Left lobe of liver (tissue), 2 donors: ENCODE results near the gene ALOX12. TPM values are rescaled to one million over a fixed set of nuclear protein-coding genes. Genes with fewer than 3 reads are reported as not detected.
"Not testable (repeated sequence)": the region's sequence is repeated elsewhere in the genome, so short reads cannot be mapped to it uniquely, and the experiment has no call there.

ENCODE experiments used
- ATAC-seq: fragments of 200-7000 bp; cut with Tn5 transposase; one replicate; pipeline ENCODE4 v1.9.1; 2020; ENCODE audit warnings: mild to moderate bottlenecking, moderate library complexity
- DNase-seq: peaks from one replicate; pipeline ENCODE4 v3.0.0-alpha.2; 2020; ENCODE audit warnings: low spot score
- total RNA-seq: library from RNA; stranded (reverse); gene quantifications from one replicate; pipeline ENCODE4 v1.2.1, GENCODE V29; 2021
- donor health status: DM: no; HTN: no; CAD: no; lungs with moderate emphysema.
- donor health status: DM: no; HTN: yes; CAD: no.

The ALOX12 gene, protein sequence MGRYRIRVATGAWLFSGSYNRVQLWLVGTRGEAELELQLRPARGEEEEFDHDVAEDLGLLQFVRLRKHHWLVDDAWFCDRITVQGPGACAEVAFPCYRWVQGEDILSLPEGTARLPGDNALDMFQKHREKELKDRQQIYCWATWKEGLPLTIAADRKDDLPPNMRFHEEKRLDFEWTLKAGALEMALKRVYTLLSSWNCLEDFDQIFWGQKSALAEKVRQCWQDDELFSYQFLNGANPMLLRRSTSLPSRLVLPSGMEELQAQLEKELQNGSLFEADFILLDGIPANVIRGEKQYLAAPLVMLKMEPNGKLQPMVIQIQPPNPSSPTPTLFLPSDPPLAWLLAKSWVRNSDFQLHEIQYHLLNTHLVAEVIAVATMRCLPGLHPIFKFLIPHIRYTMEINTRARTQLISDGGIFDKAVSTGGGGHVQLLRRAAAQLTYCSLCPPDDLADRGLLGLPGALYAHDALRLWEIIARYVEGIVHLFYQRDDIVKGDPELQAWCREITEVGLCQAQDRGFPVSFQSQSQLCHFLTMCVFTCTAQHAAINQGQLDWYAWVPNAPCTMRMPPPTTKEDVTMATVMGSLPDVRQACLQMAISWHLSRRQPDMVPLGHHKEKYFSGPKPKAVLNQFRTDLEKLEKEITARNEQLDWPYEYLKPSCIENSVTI
- not detected for total RNA-seq

GRCh38 chr17:6995500-6996255 lies at the start of gene ALOX12:
TSS of gene ALOX12 (plus strand) at chr17:6996049. CDS start at chr17:6996118, 69 bp downstream.
- no peak for DNase-seq
- peak; percentile 74 for ATAC-seq

GRCh38 chr17:6947745-6948144 lies 48.1 kb upstream of the ALOX12 start:
- ATAC-seq = no peak
- DNase-seq = no peak

- DNase-seq = no peak
- ATAC-seq = peak; percentile 19
Observed at GRCh38 chr17:6948562-6948961, 47.3 kb upstream of the ALOX12 start.

- ATAC-seq = no peak
- DNase-seq = no peak
Observed at GRCh38 chr17:6948976-6949375, 46.9 kb upstream of the ALOX12 start.

DNA sequence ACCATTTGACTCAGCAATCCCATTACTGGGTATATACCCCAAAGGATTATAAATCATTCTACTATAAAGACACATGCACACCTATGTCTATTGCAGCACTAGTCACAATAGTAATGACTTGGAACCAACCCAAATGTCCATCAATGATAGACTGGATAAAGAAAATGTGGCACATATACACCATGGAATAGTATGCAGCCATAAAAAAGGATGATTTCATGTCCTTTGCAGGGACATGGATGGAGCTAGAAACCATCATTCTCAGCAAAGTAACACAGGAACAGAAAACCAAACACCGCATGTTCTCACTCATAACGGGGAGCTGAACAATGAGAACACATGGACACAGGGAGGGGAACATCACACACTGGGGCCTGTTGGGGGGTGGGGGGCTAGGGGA lies 44.9 kb upstream of the ALOX12 start:
- DNase-seq, ATAC-seq: not testable (repeated sequence)

GRCh38 chr17:6953689-6954088 lies 42.2 kb upstream of the ALOX12 start:
- ATAC-seq = no peak
- DNase-seq = no peak

GRCh38 chr17:6959700-6960099 lies 36.1 kb upstream of the ALOX12 start:
- no peak for ATAC-seq
- DNase-seq = no peak

DNA sequence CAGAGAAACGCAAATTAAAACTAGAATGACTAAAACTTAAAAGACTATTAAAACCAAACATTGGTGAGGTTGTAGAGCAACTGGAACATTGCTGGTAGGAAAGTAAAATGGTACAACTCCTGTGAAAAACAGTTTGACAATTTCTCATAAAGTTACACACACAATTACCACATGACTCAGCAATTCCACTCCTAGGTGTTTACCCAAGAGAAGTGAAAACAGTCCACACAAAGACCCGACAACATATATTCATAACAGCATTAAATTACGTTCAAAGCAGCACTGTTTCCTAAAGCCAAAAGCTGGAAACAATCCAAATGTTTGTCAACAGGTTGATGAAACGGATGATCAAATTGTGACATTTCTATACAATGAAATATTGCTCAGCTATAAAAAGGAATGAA lies 26.5 kb upstream of the ALOX12 start:
- no peak for ATAC-seq

GRCh38 chr17:6970992-6971391 lies 24.9 kb upstream of the ALOX12 start:
- DNase-seq (no peak), ATAC-seq (no peak)

More for the DNA sequence above, 26.5 kb upstream of the ALOX12 start:
- DNase-seq = no peak

GRCh38 chr17:6979440-6979839 lies 16.4 kb upstream of the ALOX12 start:
- DNase-seq, ATAC-seq: not testable (repeated sequence)

DNA sequence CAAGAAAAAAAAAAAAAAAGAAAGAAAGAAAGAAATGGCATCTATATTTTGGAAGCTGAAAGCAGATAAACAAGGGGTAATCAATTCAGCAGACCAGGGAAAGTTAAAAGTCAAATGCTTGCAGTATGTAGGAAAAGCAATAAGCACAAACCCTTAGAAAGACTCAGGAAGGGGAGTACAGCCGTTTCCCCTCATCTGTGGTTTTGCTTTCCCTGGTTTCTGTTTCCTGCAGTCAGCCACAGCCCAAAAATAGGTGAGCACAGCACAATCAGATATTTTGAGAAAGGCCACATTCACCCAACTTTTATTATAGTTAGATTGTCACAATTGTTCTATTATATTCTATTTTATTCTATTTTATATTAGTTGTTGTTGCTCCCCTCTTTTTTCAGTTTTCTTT lies 14.4 kb upstream of the ALOX12 start:
- DNase-seq (no peak), ATAC-seq (no peak)

- ATAC-seq (no peak), DNase-seq (no peak)
Observed at GRCh38 chr17:6985266-6985665, 10.6 kb upstream of the ALOX12 start.

DNA sequence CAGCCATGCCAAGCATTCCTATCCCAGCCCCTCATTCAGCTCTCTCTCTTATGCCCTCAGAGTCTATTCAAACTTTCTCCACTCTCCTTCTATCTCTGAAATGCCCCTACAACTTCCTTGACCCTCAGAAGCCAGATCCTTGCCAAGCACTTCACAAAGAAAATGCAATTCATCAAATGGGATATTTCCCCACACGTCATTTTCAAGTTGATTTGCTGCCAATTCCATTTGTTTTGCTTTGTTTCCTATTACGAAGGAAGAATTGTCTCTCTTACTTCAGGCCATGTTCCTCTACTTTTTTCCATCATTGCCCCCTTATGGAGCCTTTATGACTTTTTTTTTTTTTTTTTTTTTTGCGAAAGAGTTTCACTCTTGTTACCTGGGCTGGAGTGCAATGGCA lies 9.2 kb upstream of the ALOX12 start:
- ATAC-seq = no peak

GRCh38 chr17:6989779-6990178 lies 6.1 kb upstream of the ALOX12 start:
- ATAC-seq = no peak
- DNase-seq = no peak

More for the DNA sequence above, 9.2 kb upstream of the ALOX12 start:
- DNase-seq = no peak

GRCh38 chr17:6993613-6994056 lies 2.2 kb upstream of the ALOX12 start:
- DNase-seq, ATAC-seq: not testable (repeated sequence)

GRCh38 chr17:6994118-6994598 lies 1.7 kb upstream of the ALOX12 start:
- DNase-seq = no peak
- ATAC-seq = no peak

GRCh38 chr17:6994666-6995256 lies 1.1 kb upstream of the ALOX12 start:
- DNase-seq (no peak), ATAC-seq (no peak)

DNA sequence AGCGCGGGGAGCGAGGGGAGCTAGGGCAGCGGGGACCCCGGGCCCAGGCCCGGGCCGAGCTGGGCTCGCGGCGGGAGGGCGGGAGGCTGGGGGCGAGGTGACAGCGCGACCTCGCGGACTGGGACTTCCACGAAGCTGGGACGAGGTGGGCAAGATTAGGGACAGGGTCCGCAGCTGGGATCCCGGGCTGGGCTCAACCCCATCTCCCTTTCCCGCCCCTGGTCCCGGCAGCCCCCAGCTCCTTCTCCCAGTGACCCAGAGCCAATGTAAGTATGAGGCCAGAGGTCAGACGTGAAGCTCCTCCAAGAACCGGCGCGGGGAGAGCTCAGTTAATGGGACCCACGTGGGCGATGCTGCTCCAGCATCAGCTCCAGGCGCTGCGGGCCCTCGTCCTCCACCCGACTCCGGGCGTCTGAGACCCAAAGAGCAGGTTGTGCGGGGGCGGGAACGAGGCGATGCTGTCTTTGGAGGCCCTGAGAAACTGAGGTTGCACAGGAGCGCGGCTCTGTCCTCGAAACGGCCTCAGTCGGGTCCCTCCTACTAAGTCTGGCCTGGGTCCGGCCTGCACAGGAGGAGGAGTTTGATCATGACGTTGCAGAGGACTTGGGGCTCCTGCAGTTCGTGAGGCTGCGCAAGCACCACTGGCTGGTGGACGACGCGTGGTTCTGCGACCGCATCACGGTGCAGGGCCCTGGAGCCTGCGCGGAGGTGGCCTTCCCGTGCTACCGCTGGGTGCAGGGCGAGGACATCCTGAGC lies 585 bp downstream of the ALOX12 start:
- peak; percentile 17 for ATAC-seq
- no peak for DNase-seq

GRCh38 chr17:6997171-6997570 lies 1.3 kb downstream of the ALOX12 start:
- DNase-seq (no peak), ATAC-seq (no peak)

- no peak for DNase-seq
- no peak for ATAC-seq
Observed at GRCh38 chr17:6998855-6999508, 3.1 kb downstream of the ALOX12 start.
